ENCODE measurements around the gene CDH22.

CDH22 gene

DNA sequence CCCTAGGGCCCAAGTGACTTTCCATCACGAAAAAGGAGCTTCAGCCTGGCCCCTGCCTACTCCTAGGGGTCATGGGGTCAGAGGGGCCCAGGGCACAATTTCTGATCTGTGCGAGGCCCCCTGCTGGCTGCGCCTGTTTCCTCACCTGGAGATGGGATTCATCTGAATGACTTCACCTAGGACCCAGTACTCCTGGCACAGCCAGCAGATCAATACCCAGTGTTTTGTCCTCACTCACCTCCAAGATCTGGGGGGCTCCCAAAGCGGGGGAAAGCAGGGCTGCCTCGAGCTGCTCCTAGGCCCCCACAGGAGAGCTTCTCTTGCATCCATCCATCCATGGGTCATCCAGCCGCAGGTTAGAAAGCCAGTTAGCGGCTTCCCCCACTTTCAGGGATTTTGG lies 156.4 kb downstream of the CDH22 start:
- Mint-ChIP-seq H3K4me1 (no peaks in the 10 kb centered on the region), H3K27ac (no peak overlapping the region), H3K36me3 (no peaks in the 10 kb centered on the region), H3K9me3 (no peaks in the 10 kb centered on the region), H3K4me3 (no peak overlapping the region), H3K27me3 (peaks cover 15 to 28% of the 10 kb centered on the region in 2 donors)
- no peak for DNase-seq
- ATAC-seq (replicated peaks), result peak; percentile 42 to 56

DNA sequence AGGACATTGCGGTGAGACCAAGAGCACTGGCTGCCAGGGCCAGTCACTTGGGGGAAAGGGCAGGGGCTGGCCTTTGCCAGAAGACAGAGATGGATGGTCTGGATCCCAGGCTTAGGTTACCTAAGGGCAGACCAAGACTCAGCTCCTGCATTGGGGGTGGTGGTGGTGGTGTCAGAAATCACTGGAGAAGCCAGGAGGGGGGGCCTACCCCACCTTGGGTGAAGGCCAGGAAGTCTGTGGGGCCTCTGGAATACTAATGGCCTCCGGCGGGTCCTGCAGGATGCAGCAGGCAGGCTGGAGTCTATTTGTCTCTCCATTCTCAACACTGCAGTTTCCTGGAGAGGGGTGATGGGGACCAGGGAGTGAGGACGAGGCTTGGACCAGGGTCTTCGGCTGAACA lies 157.4 kb downstream of the CDH22 start:
- Mint-ChIP-seq H3K4me3 (no peak overlapping the region), H3K9me3 (no peaks in the 10 kb centered on the region)
- no peak for ATAC-seq (replicated peaks)

DNA sequence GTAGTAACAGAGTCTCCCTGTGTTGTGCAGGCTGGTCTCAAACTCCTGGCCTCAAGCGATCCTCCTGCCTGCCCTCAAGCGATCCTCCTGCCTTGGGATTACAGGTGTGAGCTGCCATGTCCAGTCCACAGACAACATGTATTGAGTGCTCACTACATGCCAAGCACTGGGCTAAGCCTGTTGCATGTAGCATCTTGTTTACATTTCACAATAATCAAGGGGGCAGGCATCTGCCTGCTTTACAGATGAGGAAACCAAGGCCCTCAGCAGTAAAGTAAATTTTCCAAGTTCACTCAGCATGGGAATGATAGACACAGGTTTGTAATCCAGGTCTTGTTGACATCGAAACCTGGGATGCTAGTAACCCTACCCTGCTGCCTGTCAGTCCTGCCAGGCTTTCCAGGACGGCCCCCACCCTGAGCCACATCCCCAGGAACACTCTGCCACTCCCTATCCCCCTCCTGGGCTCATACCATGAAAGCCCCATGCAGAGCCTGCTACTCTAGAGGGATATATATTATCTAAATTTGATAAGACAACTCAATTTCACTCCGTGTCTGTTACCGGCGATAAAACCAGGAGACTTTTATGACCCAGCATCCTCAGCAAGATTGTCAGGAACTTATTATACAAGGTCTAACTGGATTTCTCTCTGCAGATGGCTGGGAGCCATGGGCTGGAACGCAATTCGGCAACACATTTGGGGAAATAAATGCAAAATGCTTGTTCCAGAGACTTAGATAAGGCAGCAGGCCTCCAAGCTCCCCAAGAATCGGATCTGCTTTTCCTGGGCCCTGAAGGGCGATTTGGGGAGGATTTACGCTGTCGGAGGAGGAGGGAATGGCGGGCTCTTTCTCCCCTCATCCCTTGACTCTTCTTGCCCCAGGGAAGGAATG lies 159.7 kb downstream of the CDH22 start:
- Mint-ChIP-seq H3K4me1 (no peaks in the 10 kb centered on the region), H3K27ac (no peak overlapping the region), H3K36me3 (no peaks in the 10 kb centered on the region), H3K4me3 (no peak overlapping the region), H3K27me3 (peaks cover 19 to 27% of the 10 kb centered on the region in 2 donors), H3K9me3 (no peaks in the 10 kb centered on the region)
- DNase-seq (no peak), ATAC-seq (replicated peaks) (no peak)

More for the DNA sequence above, 157.4 kb downstream of the CDH22 start:
- Mint-ChIP-seq H3K36me3 (no peaks in the 10 kb centered on the region), H3K27ac (no peak overlapping the region), H3K4me1 (no peaks in the 10 kb centered on the region), H3K27me3 (peaks cover 15 to 30% of the 10 kb centered on the region in 2 donors)
- no peak for DNase-seq

DNA sequence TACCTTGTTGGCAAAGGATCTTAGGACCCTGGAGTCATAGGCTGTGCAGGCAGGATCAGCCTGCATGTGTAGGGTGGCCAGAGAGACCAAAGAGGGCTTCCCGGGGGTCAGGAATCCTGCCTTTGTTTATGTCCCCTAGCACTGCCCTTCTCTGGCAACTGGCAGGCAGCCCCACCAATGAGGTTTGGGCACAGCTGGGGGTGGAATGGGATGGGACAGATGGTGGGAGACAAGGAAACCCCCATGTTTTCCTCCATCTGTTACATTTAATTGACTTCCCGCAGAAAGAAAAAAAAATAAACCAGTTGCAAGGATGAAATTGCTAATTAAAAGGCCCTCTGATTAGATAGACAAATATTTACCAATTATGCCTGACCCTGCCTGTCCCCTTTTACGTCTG lies 162.6 kb downstream of the CDH22 start:
- Mint-ChIP-seq H3K4me3 (no peak overlapping the region), H3K36me3 (no peaks in the 10 kb centered on the region), H3K27me3 (peaks cover 37 to 46% of the 10 kb centered on the region in 2 donors), H3K4me1 (no peaks in the 10 kb centered on the region), H3K9me3 (no peaks in the 10 kb centered on the region), H3K27ac (no peak overlapping the region)
- ATAC-seq (replicated peaks) (no peak), DNase-seq (no peak)

DNA sequence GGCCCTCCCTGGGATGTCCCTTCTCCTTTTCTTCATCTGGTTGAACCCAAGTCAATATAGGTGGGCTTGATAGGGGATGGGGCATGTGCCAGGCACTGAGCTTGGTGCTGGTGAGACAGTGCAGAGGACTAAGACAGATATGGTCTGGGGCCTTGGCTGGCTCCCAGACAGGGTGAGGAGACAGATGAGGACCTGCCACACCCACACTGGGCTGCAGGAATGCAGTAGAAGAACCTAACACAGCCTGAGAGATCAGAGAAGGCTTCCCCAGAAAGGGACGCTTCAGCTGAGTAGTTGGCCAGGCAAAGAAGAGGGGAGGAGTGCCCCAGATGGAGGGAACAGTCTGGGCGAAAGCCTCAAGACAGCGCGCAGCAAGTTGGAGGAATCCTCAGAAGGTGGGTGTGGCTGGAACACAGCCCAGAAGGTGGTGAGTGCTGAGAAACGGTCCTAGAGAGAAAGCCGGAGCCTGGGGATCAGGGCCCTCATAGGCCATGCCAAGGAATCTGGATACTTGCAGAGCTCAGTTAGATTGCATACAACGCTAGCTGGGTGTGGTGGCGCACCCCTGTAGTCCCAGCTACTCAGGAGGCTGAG lies 163.8 kb downstream of the CDH22 start:
- no peak overlapping the region for H3K4me3 Mint-ChIP-seq
- no peak for DNase-seq
- H3K27ac Mint-ChIP-seq, result no peak overlapping the region
- H3K36me3 Mint-ChIP-seq, result no peaks in the 10 kb centered on the region
- ATAC-seq (replicated peaks), result no peak
- H3K4me1 Mint-ChIP-seq, result peaks cover 8 to 9% of the 10 kb centered on the region in 2 donors
- H3K9me3 Mint-ChIP-seq, result no peaks in the 10 kb centered on the region
- peaks cover 41 to 49% of the 10 kb centered on the region in 2 donors for H3K27me3 Mint-ChIP-seq

DNA sequence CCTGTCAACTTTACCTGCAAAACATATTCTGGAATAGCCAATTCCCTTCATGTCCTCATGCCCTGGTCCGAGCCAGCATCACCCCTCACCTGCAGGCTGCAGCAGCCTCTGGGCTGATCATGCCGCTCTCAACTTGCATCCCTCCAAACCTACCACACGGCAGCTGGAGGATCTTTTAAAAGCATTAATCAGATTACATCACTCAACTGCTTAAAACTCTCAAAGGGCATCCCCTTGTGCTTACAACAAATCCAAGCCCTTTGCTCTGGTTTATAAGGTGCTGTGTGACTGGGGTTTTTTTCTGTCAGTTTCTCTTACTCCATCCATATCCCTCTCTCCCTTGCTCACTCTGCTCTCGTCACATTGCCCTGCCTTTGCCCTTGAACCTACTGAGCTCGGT lies 166.2 kb downstream of the CDH22 start:
- Mint-ChIP-seq H3K27me3 (peaks cover 47 to 48% of the 10 kb centered on the region in 2 donors), H3K4me3 (no peak overlapping the region), H3K27ac (no peak overlapping the region), H3K36me3 (no peaks in the 10 kb centered on the region), H3K9me3 (no peaks in the 10 kb centered on the region), H3K4me1 (peaks cover 10 to 11% of the 10 kb centered on the region in 2 donors)
- no peak for DNase-seq
- ATAC-seq (replicated peaks), result no peak

DNA sequence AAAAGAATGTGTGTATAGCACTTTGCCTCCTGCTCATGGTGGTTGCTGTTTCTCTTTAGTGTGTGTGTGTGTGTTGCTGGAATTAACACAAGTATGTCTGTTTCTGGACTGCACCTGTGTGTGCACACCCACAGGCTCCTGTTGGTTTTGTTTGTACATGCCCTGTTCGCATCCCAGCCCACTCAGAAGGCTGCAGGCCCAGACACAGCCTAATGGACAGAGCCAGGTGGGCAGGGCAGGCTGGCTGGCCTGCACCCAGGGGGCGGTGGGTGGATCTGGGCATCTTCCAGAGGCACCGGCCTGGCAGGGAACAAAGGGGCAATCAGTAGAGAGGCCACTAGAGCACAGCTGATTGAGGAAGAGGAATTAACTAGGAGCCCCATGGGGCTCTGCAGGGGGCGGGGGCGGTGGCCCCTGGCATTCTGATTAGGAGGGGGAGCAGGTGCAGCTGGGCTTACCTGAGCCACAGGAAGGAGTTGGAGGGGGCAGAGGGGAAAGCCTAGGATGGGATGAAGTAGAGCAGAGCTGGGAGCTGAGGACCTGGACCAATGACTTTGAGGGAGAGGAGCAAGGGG lies 168.3 kb downstream of the CDH22 start:
- Mint-ChIP-seq H3K36me3 (no peaks in the 10 kb centered on the region), H3K9me3 (no peaks in the 10 kb centered on the region), H3K27ac (peak overlapping the region; percentile 31), H3K4me3 (no peak overlapping the region), H3K27me3 (peaks cover 43 to 51% of the 10 kb centered on the region in 2 donors), H3K4me1 (peaks cover 16 to 21% of the 10 kb centered on the region in 2 donors)
- DNase-seq (no peak), ATAC-seq (replicated peaks) (no peak)

DNA sequence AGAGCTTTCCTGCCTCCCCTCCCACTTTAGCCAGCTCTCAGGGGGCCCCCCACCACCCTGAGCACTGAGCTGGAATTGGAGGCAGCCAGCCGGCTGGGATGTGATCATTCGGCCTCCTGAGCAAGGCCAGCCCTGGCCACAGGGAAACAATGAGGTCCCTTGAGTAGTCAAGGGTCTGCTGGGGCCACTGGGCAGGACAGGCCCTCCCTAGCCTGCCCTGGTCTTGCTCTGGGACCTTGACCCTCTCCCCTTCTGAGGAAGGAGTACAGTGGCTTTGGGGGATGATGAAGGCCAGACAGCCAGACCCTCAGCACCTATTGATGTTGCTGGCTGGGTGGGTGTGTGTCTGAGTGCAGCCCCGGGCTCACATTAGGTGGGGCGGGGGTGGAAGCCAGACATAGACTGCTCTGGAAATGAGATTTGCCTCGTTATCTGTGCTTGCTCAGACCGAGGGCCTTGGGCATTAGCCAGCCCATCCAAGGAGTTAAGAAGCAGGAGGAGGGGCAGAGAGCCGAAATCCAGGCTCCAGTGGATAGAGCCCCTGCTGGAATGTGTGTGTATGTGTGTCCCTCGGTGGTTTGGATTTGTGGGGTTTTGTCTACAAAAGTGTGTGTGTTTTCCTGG lies 168.9 kb downstream of the CDH22 start:
- ATAC-seq (replicated peaks) (no peak), DNase-seq (no peak)
- H3K27me3 Mint-ChIP-seq, result peaks cover 41 to 52% of the 10 kb centered on the region in 2 donors
- H3K36me3 Mint-ChIP-seq, result no peaks in the 10 kb centered on the region
- H3K9me3 Mint-ChIP-seq, result no peaks in the 10 kb centered on the region
- H3K4me3 Mint-ChIP-seq, result no peak overlapping the region
- peaks cover 16 to 21% of the 10 kb centered on the region in 2 donors for H3K4me1 Mint-ChIP-seq
- H3K27ac Mint-ChIP-seq, result no peak overlapping the region

DNA sequence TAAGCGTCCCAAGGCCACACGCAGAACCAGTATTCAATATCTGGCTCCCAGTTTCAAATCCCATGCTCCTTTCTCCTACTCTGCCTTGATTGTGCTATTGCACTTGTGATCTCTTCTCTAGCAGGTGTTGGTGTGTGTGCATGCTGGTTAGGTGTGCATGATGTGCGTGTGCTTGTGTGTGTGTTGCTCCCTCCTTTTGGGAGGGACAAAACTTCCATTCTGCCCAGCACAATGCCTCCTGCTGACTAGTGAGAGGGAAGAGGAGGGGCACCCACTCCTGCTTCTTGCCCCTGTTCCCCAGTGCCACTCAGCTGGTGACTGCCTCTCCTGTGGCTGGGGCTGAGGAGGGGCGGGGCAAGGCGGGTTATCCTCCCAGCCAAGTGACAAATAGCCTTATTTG lies 170.5 kb downstream of the CDH22 start:
- no peak for ATAC-seq (replicated peaks)
- DNase-seq, result no peak
- Mint-ChIP-seq H3K4me1 (peaks cover 21 to 25% of the 10 kb centered on the region in 2 donors), H3K27me3 (peaks cover 31 to 45% of the 10 kb centered on the region in 2 donors), H3K9me3 (no peaks in the 10 kb centered on the region), H3K27ac (no peak overlapping the region), H3K4me3 (no peak overlapping the region), H3K36me3 (no peaks in the 10 kb centered on the region)

DNA sequence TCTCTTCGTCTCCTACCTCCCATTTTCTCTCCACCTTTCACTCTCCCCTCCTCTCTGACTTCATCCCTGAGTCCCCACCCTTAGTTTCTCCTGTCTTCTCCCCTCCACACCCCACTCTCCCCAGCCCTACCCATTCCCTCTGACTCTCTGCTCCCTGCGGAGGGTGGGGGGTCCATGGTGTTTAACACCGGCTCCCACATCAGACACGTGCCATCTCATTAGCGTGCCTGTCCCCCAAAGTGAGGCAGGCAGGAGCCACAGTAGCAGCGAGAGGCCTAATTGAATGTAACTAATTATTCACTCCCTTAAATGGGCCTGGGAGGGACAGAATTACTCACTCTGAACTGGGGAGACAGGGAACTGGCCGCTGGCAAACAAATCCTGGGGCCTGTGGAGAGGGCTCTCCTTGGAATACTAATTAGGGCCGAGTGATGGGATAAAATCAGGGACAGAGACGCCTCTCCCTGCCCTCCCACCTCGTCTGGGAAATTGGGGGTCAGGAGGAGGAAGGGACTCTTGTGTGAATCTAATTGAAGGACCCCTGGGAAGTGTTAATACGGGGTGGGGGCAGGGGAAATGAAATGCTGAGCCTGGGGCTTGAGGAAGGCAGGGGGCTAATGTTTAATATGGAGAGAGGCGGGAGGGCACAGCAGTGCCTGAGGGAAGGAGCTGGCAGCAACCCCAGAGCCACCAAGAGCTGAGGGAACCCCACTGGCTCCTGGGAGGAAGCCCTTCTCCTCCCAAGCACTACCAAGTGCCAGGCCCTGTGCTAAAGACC lies 172.3 kb downstream of the CDH22 start:
- peaks cover 13 to 28% of the 10 kb centered on the region in 2 donors for H3K27me3 Mint-ChIP-seq

DNA sequence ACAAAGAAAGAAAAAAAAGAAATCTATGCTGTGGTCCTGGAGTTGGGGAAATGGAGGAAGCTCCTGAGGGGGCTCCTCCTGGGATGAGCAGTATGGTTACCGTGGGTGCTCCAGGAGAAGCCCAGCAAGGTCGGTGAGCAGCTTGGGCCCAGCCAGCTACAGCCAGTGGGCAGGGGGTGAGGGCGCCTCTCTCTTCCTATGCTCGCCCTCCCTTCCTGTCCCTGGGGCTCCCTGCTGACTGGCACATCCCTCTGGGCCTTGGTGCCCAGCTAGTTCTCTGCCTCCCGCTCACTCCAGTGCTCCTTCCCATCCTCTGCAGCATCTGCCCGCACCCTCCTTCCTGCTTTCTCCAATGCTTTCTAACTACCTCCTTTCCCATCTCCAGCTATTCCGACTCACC lies 173.6 kb downstream of the CDH22 start:
- Mint-ChIP-seq H3K4me3 (no peak overlapping the region), H3K27me3 (peaks cover 5 to 19% of the 10 kb centered on the region in 2 donors)

More for the DNA sequence above, 172.3 kb downstream of the CDH22 start:
- Mint-ChIP-seq H3K4me3 (peak overlapping the region in 1 of 2 donors; percentile 34), H3K36me3 (peaks cover 0 to 3% of the 10 kb centered on the region in 2 donors), H3K9me3 (no peaks in the 10 kb centered on the region), H3K27ac (peak overlapping the region; percentile 54), H3K4me1 (peaks cover 38 to 41% of the 10 kb centered on the region in 2 donors)
- no peak for DNase-seq
- no peak for ATAC-seq (replicated peaks)

DNA sequence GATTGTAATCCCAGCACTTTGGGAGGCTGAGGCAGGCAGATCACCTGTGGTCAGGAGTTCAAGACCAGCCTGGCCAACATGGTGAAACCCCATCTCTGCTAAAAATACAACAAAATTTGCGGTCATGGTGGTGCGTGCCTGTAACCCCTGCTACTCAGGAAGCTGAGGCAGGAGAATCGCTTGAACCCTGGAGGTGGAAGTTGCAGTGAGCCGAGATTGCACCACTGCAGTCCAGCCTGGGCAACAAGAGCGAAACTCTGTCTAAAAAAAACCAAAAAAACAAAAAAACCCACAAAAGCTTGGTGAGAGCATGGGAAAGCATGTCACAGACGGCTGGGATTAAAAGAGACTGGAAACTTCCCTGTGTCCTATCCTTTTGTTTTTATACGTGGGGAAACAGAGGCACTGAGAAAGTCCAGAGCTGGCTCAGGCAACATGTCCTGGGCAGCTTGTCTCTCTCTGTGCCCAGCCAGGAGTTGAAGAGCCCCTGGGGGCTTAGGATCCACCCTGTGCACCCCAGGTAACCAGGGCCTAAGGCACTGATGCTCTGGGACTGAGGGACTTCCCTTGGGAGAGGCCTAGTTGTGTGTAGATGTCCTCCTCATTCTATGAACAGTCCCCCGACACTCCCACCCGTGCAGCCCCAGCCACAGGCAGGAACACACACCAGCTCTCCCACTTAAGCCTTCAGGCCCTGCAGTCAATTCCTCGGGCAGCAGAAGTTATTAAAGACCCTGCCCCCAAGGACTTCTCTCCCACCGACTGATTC lies 174.2 kb downstream of the CDH22 start:
- H3K27ac Mint-ChIP-seq, result peak overlapping the region; percentile 86
- H3K4me1 Mint-ChIP-seq, result peaks cover 47 to 48% of the 10 kb centered on the region in 2 donors
- no peaks in the 10 kb centered on the region for H3K9me3 Mint-ChIP-seq
- H3K4me3 Mint-ChIP-seq, result no peak overlapping the region
- ATAC-seq (replicated peaks) (no peak), DNase-seq (no peak)
- peaks cover under 1 to 8% of the 10 kb centered on the region in 2 donors for H3K36me3 Mint-ChIP-seq
- H3K27me3 Mint-ChIP-seq, result peaks cover 0 to 16% of the 10 kb centered on the region in 2 donors

More for the DNA sequence above, 173.6 kb downstream of the CDH22 start:
- ATAC-seq (replicated peaks) (no peak), DNase-seq (no peak)
- peaks cover 0 to 7% of the 10 kb centered on the region in 2 donors for H3K36me3 Mint-ChIP-seq
- no peaks in the 10 kb centered on the region for H3K9me3 Mint-ChIP-seq
- peaks cover 44 to 46% of the 10 kb centered on the region in 2 donors for H3K4me1 Mint-ChIP-seq
- H3K27ac Mint-ChIP-seq, result peak overlapping the region; percentile 53

DNA sequence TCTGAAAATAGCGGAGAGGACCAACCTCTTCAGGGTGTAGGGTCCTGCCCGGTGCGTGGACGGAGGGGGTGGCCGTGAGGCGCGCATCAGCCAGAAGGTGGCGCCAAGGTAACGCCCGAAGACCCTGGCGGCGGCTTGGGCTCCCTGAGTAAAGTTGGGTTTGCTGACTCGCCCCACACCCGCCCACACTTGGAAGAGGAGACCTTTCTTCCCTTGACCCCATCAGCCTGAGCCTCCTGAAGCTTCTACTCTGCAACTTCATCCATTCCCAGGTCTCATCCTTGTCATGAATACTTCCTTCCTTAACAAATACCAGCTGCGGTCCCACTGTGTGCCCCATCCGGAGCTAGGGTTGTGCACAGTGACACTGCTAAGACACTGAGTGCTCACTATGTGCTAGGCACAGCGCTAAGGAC lies 175.6 kb downstream of the CDH22 start:
- peaks cover 0 to 16% of the 10 kb centered on the region in 2 donors for H3K27me3 Mint-ChIP-seq
- peaks cover 59 to 60% of the 10 kb centered on the region in 2 donors for H3K4me1 Mint-ChIP-seq

More for the DNA sequence above, 175.6 kb downstream of the CDH22 start:
- ATAC-seq (replicated peaks) (peak; percentile 68 to 69), DNase-seq (peak; percentile 65)
- Mint-ChIP-seq H3K4me3 (peak overlapping the region in 1 of 2 donors; percentile 54), H3K36me3 (peaks cover 9 to 21% of the 10 kb centered on the region in 2 donors), H3K27ac (peak overlapping the region; percentile 77), H3K9me3 (no peaks in the 10 kb centered on the region)
